SK-N-MC (cell line): ENCODE measurements around the gene ASCC2.

Source experiments
- EZH2 ChIP-seq: fragments of 200-600 bp; sonication (generic); IDR thresholded peaks from one replicate; pipeline ENCODE4 v1.6.1; 2017; ENCODE audit warnings: antibody characterized with exemption
- POLR2AphosphoS5 ChIP-seq: IDR thresholded peaks from 2 replicates; pipeline ENCODE4 v1.6.1; 2012; ENCODE audit warnings: mild to moderate bottlenecking, low read depth, low read length, borderline replicate concordance

DNA sequence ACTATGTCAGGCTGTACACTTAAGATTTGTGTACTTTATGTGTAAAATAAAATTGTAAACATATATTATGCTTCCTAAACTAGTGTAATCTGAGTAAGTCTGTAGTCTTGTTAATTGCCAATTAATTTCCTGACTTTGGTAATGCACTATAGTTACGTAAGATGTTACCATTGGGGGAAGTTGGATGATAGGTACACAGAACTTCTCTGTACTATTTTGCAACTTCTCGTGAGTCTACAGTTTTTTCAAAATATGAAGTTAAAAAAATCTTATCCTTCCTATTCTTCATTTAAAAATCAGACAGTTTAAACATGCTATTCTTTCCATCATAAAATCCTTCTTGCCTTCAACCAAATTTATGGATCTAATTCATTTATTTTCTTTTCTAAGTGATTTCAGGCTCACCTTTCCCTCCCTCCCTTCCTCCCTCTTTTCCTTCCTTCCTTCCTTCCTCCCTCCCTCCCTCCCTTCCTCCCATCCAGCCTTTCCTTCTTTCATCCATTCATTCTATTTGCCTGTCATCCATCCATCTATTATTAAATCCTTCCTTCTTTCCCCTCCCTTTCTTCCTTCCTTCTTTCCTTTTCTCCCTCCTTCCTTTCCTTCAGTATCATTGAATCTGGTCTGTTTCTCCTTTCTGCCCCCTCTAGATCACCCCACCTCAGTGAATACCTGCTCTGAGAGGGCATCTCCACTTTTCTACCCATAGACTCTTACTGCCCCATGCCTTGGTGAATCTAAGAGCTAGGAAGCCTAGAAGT, 22.1 kb upstream of the ASCC2 start:
- TF ChIP-seq POLR2AphosphoS5 = no peak
- TF ChIP-seq EZH2 = no peak
